Measurements from ENCODE around the gene LYSET.

Gene LYSET

DNA sequence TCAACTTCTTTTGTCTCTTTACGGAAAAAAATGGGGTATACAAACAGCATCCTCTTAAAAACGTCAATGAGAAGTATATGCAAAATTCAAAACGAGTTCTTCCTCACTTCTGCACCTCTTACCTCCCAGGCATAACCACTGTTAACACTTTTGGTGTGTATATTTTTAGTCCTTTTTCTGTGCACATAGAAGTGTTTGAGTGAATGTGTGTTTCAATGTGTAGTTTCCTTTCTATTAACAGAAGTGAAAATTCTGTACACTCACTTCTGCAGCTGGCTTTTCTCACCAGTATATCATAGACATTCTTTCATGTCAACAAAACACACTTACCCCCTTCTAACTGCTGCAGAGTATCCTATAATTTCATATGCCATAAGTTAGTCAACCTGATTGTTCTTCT is 27.3 kb downstream of the LYSET start:
- Histone ChIP-seq H3K36me3 (ENCODE audit: control insufficient read depth in 2 of 2, insufficient read depth in 1 of 2, low read length in 2 of 2) (peaks cover 57 to 66% of the 10 kb centered on the region in 2 experiments), H3K27ac (ENCODE audit: extremely low read depth, low read depth, low read length) (no peak overlapping the region), H3K4me3 (ENCODE audit: low read depth, low read length) (no peak overlapping the region), H3K4me1 (ENCODE audit: control insufficient read depth, insufficient read depth, low read length) (0 out of 2 replicates have a peak, but pooled peaks cover 2% of the 10 kb centered on the region), H3K9me3 (ENCODE audit: control insufficient read depth, insufficient read depth, low read depth, low read length) (no peaks in the 10 kb centered on the region)
- TF ChIP-seq ZNF433 (tag by site-specific recombination; IDR thresholded peaks at IDR 0.05; ENCODE audit: low read depth): no peak
- no peak for TF ChIP-seq ZNF24 (tag by site-specific recombination; IDR thresholded peaks at IDR 0.05)
- no peak for TF ChIP-seq ZNF239 (tag by site-specific recombination; IDR thresholded peaks at IDR 0.05)
- TF ChIP-seq ZNF768 (tag by site-specific recombination; IDR thresholded peaks at IDR 0.05): no peak
- no peak for TF ChIP-seq ZNF670 (tag by site-specific recombination; IDR thresholded peaks at IDR 0.05; ENCODE audit: low read depth)
- no peak for TF ChIP-seq ZNF155 (tag by site-specific recombination; IDR thresholded peaks at IDR 0.05)
- no peak for TF ChIP-seq ZNF777 (tag by site-specific recombination; IDR thresholded peaks at IDR 0.05; ENCODE audit: borderline replicate concordance)
- TF ChIP-seq ZEB2 (tag by site-specific recombination; IDR thresholded peaks at IDR 0.05): no peak
- TF ChIP-seq, protein P1, sequence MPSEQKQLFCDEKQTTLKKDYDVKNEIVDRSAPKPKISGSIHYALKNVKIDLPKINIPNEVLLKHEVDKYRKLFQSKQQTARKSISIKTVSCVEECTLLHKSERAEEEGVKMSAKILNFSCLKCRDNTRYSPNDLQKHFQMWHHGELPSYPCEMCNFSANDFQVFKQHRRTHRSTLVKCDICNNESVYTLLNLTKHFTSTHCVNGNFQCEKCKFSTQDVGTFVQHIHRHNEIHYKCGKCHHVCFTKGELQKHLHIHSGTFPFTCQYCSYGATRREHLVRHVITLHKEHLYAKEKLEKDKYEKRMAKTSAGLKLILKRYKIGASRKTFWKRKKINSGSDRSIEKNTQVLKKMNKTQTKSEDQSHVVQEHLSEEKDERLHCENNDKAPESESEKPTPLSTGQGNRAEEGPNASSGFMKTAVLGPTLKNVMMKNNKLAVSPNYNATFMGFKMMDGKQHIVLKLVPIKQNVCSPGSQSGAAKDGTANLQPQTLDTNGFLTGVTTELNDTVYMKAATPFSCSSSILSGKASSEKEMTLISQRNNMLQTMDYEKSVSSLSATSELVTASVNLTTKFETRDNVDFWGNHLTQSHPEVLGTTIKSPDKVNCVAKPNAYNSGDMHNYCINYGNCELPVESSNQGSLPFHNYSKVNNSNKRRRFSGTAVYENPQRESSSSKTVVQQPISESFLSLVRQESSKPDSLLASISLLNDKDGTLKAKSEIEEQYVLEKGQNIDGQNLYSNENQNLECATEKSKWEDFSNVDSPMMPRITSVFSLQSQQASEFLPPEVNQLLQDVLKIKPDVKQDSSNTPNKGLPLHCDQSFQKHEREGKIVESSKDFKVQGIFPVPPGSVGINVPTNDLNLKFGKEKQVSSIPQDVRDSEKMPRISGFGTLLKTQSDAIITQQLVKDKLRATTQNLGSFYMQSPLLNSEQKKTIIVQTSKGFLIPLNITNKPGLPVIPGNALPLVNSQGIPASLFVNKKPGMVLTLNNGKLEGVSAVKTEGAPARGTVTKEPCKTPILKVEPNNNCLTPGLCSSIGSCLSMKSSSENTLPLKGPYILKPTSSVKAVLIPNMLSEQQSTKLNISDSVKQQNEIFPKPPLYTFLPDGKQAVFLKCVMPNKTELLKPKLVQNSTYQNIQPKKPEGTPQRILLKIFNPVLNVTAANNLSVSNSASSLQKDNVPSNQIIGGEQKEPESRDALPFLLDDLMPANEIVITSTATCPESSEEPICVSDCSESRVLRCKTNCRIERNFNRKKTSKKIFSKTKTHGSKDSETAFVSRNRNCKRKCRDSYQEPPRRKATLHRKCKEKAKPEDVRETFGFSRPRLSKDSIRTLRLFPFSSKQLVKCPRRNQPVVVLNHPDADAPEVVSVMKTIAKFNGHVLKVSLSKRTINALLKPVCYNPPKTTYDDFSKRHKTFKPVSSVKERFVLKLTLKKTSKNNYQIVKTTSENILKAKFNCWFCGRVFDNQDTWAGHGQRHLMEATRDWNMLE (tag by site-specific recombination; conservative IDR thresholded peaks at IDR 0.05; ENCODE audit: low read depth): no peak
- TF ChIP-seq, protein P2, sequence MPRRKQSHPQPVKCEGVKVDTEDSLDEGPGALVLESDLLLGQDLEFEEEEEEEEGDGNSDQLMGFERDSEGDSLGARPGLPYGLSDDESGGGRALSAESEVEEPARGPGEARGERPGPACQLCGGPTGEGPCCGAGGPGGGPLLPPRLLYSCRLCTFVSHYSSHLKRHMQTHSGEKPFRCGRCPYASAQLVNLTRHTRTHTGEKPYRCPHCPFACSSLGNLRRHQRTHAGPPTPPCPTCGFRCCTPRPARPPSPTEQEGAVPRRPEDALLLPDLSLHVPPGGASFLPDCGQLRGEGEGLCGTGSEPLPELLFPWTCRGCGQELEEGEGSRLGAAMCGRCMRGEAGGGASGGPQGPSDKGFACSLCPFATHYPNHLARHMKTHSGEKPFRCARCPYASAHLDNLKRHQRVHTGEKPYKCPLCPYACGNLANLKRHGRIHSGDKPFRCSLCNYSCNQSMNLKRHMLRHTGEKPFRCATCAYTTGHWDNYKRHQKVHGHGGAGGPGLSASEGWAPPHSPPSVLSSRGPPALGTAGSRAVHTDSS (tag by site-specific recombination; IDR thresholded peaks at IDR 0.05): no peak
- no peak for TF ChIP-seq ZFP69B (tag by site-specific recombination; IDR thresholded peaks at IDR 0.05)
- TF ChIP-seq, protein P3, sequence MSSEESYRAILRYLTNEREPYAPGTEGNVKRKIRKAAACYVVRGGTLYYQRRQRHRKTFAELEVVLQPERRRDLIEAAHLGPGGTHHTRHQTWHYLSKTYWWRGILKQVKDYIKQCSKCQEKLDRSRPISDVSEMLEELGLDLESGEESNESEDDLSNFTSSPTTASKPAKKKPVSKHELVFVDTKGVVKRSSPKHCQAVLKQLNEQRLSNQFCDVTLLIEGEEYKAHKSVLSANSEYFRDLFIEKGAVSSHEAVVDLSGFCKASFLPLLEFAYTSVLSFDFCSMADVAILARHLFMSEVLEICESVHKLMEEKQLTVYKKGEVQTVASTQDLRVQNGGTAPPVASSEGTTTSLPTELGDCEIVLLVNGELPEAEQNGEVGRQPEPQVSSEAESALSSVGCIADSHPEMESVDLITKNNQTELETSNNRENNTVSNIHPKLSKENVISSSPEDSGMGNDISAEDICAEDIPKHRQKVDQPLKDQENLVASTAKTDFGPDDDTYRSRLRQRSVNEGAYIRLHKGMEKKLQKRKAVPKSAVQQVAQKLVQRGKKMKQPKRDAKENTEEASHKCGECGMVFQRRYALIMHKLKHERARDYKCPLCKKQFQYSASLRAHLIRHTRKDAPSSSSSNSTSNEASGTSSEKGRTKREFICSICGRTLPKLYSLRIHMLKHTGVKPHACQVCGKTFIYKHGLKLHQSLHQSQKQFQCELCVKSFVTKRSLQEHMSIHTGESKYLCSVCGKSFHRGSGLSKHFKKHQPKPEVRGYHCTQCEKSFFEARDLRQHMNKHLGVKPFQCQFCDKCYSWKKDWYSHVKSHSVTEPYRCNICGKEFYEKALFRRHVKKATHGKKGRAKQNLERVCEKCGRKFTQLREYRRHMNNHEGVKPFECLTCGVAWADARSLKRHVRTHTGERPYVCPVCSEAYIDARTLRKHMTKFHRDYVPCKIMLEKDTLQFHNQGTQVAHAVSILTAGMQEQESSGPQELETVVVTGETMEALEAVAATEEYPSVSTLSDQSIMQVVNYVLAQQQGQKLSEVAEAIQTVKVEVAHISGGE (tag by site-specific recombination; conservative IDR thresholded peaks at IDR 0.05; ENCODE audit: low read depth): no peak
- TF ChIP-seq HOXD13 (CRISPR knock-in tag; IDR thresholded peaks at IDR 0.05; ENCODE audit: borderline replicate concordance): no peak
- TF ChIP-seq ZNF140 (tag by site-specific recombination; IDR thresholded peaks at IDR 0.05): no peak
- TF ChIP-seq ZNF10 (tag by site-specific recombination; IDR thresholded peaks at IDR 0.05): no peak
- ChIA-PET POLR2A (no interaction called here), CTCF (no interaction called here)

DNA sequence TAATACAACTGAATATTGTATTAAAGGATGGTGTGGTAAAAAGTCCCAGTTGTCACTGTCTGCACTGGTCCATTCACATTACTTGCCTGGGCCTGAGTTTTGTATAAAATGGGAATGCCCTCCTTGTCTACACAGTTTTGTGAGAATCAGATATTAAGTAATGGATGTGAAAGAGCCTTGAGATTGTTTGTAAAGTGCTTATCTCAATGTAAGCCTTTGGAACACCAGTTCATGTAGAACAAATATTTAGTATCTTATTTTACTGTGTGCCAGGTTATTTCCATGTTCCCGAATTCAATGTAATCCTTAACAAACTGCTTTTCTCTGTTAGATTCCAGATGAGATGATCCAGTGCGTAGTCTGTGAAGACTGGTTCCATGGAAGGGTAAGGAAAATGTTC is 29.5 kb downstream of the LYSET start:
- POLR2A ChIA-PET: interaction anchor here (0.5 kb wide), 1 partner anchor 12 kb away, joined by 3 read pairs; no protein-coding TSS in a partner anchor
- Histone ChIP-seq H3K36me3 (ENCODE audit: control insufficient read depth in 2 of 2, insufficient read depth in 1 of 2, low read length in 2 of 2) (peaks cover 63 to 79% of the 10 kb centered on the region in 2 experiments), H3K4me3 (ENCODE audit: low read depth, low read length) (no peak overlapping the region), H3K27ac (ENCODE audit: extremely low read depth, low read depth, low read length) (no peak overlapping the region), H3K4me1 (ENCODE audit: control insufficient read depth, insufficient read depth, low read length) (no peaks in the 10 kb centered on the region), H3K9me3 (ENCODE audit: control insufficient read depth, insufficient read depth, low read depth, low read length) (no peaks in the 10 kb centered on the region)
- CTCF ChIA-PET: no interaction called here
- TF ChIP-seq, protein P4, sequence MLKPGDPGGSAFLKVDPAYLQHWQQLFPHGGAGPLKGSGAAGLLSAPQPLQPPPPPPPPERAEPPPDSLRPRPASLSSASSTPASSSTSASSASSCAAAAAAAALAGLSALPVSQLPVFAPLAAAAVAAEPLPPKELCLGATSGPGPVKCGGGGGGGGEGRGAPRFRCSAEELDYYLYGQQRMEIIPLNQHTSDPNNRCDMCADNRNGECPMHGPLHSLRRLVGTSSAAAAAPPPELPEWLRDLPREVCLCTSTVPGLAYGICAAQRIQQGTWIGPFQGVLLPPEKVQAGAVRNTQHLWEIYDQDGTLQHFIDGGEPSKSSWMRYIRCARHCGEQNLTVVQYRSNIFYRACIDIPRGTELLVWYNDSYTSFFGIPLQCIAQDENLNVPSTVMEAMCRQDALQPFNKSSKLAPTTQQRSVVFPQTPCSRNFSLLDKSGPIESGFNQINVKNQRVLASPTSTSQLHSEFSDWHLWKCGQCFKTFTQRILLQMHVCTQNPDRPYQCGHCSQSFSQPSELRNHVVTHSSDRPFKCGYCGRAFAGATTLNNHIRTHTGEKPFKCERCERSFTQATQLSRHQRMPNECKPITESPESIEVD (tag by site-specific recombination; IDR thresholded peaks at IDR 0.05): no peak
- TF ChIP-seq SCRT2 (tag by site-specific recombination; IDR thresholded peaks at IDR 0.05) (no peak), ZNF548 (tag by site-specific recombination; IDR thresholded peaks at IDR 0.05) (no peak), ZNF768 (tag by site-specific recombination; IDR thresholded peaks at IDR 0.05) (no peak), ZNF404 (tag by site-specific recombination; IDR thresholded peaks at IDR 0.05) (no peak), ZNF324 (tag by site-specific recombination; IDR thresholded peaks at IDR 0.05) (no peak), ZNF248 (tag by site-specific recombination; IDR thresholded peaks at IDR 0.05) (no peak), WT1 (tag by site-specific recombination; IDR thresholded peaks at IDR 0.05) (no peak), ZFP41 (tag by site-specific recombination; IDR thresholded peaks at IDR 0.05; ENCODE audit: borderline replicate concordance) (no peak), ZNF473 (tag by site-specific recombination; IDR thresholded peaks at IDR 0.05) (no peak)
- TF ChIP-seq, protein P5, sequence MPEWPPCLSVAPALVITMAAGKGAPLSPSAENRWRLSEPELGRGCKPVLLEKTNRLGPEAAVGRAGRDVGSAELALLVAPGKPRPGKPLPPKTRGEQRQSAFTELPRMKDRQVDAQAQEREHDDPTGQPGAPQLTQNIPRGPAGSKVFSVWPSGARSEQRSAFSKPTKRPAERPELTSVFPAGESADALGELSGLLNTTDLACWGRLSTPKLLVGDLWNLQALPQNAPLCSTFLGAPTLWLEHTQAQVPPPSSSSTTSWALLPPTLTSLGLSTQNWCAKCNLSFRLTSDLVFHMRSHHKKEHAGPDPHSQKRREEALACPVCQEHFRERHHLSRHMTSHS (tag by site-specific recombination; IDR thresholded peaks at IDR 0.05): no peak
